ENCODE data around the gene KLHL8.

KLHL8 gene

GRCh38 chr4:87209182-87209581 is 11.2 kb downstream of the KLHL8 start:
- Histone ChIP-seq H3K27ac (replicated peaks) (peak overlapping the region; percentile 60), H3K27me3 (ENCODE audit: insufficient read depth, poor library complexity, severe bottlenecking) (no peaks in the 10 kb centered on the region), H3K4me3 (replicated peaks; ENCODE audit: insufficient read depth, low read length) (no peak overlapping the region; the same call in 1 of the 2 replicates)
- no peak for DNase-seq (ENCODE audit: low read depth in 1 of 2, low spot score in 1 of 2)
- TF ChIP-seq SPI1 (IDR thresholded peaks at IDR 0.05; ENCODE audit: borderline replicate concordance, low read depth) (no peak), GABPA (IDR thresholded peaks at IDR 0.05; ENCODE audit: low read depth) (no peak), POLR2AphosphoS5 (IDR thresholded peaks at IDR 0.05; ENCODE audit: low read depth) (no peak)
- TF ChIP-seq, protein P1, sequence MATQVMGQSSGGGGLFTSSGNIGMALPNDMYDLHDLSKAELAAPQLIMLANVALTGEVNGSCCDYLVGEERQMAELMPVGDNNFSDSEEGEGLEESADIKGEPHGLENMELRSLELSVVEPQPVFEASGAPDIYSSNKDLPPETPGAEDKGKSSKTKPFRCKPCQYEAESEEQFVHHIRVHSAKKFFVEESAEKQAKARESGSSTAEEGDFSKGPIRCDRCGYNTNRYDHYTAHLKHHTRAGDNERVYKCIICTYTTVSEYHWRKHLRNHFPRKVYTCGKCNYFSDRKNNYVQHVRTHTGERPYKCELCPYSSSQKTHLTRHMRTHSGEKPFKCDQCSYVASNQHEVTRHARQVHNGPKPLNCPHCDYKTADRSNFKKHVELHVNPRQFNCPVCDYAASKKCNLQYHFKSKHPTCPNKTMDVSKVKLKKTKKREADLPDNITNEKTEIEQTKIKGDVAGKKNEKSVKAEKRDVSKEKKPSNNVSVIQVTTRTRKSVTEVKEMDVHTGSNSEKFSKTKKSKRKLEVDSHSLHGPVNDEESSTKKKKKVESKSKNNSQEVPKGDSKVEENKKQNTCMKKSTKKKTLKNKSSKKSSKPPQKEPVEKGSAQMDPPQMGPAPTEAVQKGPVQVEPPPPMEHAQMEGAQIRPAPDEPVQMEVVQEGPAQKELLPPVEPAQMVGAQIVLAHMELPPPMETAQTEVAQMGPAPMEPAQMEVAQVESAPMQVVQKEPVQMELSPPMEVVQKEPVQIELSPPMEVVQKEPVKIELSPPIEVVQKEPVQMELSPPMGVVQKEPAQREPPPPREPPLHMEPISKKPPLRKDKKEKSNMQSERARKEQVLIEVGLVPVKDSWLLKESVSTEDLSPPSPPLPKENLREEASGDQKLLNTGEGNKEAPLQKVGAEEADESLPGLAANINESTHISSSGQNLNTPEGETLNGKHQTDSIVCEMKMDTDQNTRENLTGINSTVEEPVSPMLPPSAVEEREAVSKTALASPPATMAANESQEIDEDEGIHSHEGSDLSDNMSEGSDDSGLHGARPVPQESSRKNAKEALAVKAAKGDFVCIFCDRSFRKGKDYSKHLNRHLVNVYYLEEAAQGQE (IDR thresholded peaks at IDR 0.05; ENCODE audit: insufficient replicate concordance, low read depth), result no peak
- TF ChIP-seq, protein P2, sequence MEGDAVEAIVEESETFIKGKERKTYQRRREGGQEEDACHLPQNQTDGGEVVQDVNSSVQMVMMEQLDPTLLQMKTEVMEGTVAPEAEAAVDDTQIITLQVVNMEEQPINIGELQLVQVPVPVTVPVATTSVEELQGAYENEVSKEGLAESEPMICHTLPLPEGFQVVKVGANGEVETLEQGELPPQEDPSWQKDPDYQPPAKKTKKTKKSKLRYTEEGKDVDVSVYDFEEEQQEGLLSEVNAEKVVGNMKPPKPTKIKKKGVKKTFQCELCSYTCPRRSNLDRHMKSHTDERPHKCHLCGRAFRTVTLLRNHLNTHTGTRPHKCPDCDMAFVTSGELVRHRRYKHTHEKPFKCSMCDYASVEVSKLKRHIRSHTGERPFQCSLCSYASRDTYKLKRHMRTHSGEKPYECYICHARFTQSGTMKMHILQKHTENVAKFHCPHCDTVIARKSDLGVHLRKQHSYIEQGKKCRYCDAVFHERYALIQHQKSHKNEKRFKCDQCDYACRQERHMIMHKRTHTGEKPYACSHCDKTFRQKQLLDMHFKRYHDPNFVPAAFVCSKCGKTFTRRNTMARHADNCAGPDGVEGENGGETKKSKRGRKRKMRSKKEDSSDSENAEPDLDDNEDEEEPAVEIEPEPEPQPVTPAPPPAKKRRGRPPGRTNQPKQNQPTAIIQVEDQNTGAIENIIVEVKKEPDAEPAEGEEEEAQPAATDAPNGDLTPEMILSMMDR (IDR thresholded peaks at IDR 0.05; ENCODE audit: insufficient read depth, low read length), result no peak

DNA sequence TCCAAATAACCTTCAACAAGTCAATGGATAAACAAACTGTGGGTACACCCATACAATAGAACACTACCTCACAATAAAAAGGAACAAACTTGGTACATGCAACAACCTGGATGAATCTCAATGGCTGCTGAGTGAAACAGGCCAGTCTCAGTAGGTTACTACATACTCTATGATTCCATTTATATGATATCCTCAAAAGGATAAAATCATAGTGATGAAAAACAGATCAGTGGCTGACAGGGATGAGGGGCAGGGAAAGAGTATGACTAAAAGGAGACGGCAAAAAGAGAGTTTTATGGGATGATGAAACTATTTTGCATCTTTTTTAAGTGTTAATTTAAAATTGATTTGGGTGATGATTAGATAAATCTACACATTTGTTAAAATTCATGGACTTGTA is 15.9 kb downstream of the KLHL8 start:
- Histone ChIP-seq H3K27me3 (ENCODE audit: insufficient read depth, poor library complexity, severe bottlenecking) (no peaks in the 10 kb centered on the region), H3K27ac (replicated peaks) (no peak overlapping the region), H3K4me3 (replicated peaks; ENCODE audit: insufficient read depth, low read length) (no peak overlapping the region)
- TF ChIP-seq, protein P1 (IDR thresholded peaks at IDR 0.05; ENCODE audit: insufficient replicate concordance, low read depth), result no peak
- TF ChIP-seq GABPA (IDR thresholded peaks at IDR 0.05; ENCODE audit: low read depth) (no peak), POLR2AphosphoS5 (IDR thresholded peaks at IDR 0.05; ENCODE audit: low read depth) (no peak), SPI1 (IDR thresholded peaks at IDR 0.05; ENCODE audit: borderline replicate concordance, low read depth) (no peak)
- TF ChIP-seq, protein P2 (IDR thresholded peaks at IDR 0.05; ENCODE audit: insufficient read depth, low read length), result no peak
- no peak for DNase-seq (ENCODE audit: low read depth in 1 of 2, low spot score in 1 of 2)

DNA sequence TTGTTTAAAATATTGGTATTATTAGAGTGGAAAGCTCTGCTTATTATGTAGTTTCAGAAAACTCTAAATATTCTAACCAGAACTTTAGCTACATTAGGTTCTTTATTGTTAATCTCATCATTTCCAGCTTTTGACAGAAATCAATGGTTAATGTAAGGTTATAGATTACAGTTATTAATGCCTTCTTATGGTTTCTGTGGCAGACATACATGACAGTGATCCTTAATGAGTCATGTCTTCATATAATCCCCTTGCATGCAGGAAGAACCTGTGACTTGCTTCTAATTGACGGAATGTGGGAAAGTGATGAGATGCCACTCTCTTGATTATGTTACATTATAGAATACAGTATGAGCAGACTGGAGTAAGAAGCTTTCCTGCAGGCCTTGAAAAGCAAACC is 23.5 kb downstream of the KLHL8 start:
- DNase-seq (ENCODE audit: low read depth in 1 of 2, low spot score in 1 of 2), result no peak
- TF ChIP-seq GABPA (IDR thresholded peaks at IDR 0.05; ENCODE audit: low read depth) (no peak), POLR2AphosphoS5 (IDR thresholded peaks at IDR 0.05; ENCODE audit: low read depth) (no peak), SPI1 (IDR thresholded peaks at IDR 0.05; ENCODE audit: borderline replicate concordance, low read depth) (no peak)
- TF ChIP-seq, protein P1 (IDR thresholded peaks at IDR 0.05; ENCODE audit: insufficient replicate concordance, low read depth), result no peak
- TF ChIP-seq, protein P2 (IDR thresholded peaks at IDR 0.05; ENCODE audit: insufficient read depth, low read length), result no peak
- H3K27me3 ChIP-seq (ENCODE audit: insufficient read depth, poor library complexity, severe bottlenecking), result no peaks in the 10 kb centered on the region
- H3K4me3 ChIP-seq (replicated peaks; ENCODE audit: insufficient read depth, low read length), result no peak overlapping the region
- H3K27ac ChIP-seq (replicated peaks), result no peak overlapping the region

All from HL-60 (cell line).